HT1080 (cell line): Measurements from ENCODE around the gene GUCY1A1. TPM values are rescaled to one million over a fixed set of nuclear protein-coding genes. Genes with fewer than 3 reads are reported as not detected.

ENCODE experiments used
- DNase-seq: peaks from one replicate; pipeline ENCODE4 v3.0.0-alpha.2; 2015; ENCODE audit warnings: low read depth
- total RNA-seq: library from RNA; depleted of rRNA; stranded (reverse); fragments of >200 nt; shearing (Covaris generic); gene quantifications from 2 replicates; pipeline ENCODE4 v1.2.3, GENCODE V29; 2014

GUCY1A1 gene
- total RNA-seq, 1 experiment from 2014 or later, result 1.00 TPM

- DNase-seq, result no peak
Measured at GRCh38 chr4:155657985-155658680, 8.5 kb upstream of the GUCY1A1 start.

GRCh38 chr4:155658681-155659064, 8.0 kb upstream of the GUCY1A1 start:
- DNase-seq, result no peak

GRCh38 chr4:155659176-155659575, 7.5 kb upstream of the GUCY1A1 start:
- no peak for DNase-seq

GRCh38 chr4:155660436-155660835, 6.2 kb upstream of the GUCY1A1 start:
- DNase-seq, result no peak

DNA sequence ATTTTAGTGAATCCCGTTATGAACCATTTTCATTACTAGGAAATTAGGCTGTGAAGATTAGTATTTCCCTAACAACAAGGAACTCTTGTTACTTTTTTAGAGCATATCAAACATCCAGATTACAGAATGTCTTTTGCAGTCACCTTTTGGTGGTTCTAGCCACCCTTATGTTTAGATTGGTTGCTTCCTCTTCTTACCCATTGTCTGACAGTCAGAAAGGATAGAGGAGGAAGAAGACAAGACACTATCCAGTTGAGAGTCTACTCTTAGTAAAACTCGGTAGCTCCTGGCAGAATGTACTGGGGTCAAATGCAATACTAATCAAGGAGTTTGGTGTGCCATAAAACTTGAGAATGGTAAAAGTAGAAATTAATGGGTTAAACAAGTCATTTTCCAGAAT, 1.6 kb upstream of the GUCY1A1 start:
- DNase-seq, result no peak

GRCh38 chr4:155667222-155667567, 547 bp downstream of the GUCY1A1 start:
- peak; percentile 25 for DNase-seq

DNA sequence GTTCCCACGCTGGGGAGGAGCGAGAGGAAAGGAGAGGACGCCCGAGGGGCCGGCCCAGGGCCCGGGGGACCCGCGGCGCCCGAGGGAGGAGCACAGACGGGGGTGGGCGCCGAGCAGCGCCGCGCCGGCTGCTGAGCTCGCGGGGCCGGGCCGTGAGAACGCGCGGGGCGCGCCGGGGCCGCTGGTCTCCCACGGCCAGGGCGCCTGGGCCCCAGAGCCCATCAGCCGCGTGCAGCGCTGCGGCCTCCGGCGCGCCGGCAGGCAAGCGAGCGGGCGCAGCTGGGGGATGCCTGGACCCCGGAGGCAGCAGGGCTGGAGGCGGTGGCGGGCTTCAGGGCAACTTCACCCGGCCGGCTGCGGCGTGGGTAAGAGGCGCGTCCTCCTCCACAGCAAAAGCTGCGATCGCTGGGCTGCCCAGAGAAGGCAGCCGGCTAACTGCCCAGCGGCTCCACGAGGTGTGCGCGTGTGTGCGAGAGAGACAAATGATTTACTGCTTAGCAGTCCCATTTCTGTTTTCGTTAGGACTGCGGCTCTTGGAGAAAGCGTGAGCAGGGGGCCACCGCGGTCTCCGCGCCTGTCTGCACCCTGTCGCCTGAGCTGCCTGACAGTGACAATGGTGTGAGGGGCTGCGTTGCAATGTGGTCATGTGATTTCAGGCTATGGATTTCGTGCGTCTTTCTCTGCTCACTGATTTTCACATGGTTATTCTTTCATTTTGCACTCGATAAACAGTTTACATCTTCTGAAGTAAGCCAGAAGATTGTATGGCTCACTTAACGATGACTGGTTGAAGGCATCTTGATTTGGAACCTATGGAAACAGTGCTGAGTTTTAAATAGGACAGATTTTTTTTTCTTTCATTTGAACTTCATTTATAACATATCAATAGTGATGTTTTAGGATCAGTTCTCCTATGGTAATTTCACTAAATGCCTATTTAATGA, 1.2 kb downstream of the GUCY1A1 start:
- peak; percentile 40 for DNase-seq

DNA sequence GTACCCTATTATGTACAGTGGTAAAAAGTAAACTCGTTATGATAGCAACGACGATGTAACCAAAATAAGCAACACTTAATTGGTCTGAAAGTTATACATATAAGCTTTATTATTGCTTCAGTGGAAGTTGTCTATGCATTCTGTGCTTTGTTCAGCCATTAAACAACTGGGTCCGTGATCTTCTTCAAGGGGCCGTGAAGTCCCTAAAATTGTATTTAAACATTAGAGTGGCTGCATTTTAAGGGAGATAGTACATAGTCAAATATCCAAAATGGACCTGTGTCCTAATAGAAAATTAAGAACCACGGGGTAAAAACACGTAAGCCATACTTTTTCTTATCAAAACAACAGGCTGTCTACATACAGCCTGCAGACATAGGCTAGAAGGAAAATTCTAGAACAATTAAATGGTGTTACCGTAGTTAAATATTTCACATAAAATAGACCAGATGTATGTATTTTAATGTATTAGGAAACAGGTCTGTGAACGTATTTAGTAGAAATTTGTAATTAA, 2.1 kb downstream of the GUCY1A1 start:
- DNase-seq, result no peak

GRCh38 chr4:155672342-155672741, 5.7 kb downstream of the GUCY1A1 start:
- no peak for DNase-seq

DNA sequence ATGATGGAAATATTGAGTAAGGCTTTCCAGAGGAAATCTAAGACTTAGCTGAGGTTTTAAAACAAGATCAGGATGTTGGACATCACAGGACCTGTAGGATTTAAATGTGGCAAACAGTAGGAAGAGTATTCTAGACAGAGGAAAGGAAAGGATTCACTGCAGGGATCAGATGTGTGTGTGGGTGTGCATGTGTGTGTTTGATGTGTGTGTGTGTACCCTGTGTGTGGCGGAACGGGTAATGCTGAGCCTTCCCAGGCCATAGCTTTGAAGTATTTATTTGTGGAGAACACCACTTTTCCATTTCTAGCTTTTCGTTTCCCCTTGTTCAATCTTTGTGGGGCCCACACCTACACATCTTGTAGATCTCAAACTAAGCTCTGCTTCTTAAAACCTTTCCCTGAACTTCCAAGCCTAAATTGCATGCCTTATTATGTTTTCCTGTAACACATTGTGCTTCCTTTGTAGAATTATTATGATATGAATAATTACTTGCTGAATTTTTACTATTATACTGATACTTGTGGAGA, 6.9 kb downstream of the GUCY1A1 start:
- DNase-seq, result no peak

DNA sequence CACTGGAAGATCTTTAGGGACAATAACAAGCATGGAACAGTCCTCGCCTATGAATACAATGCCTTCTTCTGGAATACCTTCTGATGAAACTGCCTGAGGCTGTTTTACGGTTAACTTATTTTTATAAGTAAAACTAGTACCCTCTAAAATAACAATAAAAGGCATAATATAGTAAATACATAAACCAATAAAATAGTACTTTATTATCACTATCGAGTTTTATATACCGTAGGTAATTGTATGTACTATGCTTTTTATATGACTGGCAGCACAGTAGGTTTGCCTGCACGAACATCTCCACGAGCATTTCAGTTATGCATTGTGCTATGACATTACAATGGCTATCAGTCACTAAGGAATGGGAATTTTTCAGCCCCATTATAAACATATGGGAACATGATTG, 8.0 kb downstream of the GUCY1A1 start:
- DNase-seq, result no peak

- DNase-seq, result no peak
Measured at GRCh38 chr4:155675709-155676429, 9.2 kb downstream of the GUCY1A1 start.

- DNase-seq, result no peak
Measured at GRCh38 chr4:155676430-155676825, 9.8 kb downstream of the GUCY1A1 start.

GRCh38 chr4:155678011-155678410, 11.4 kb downstream of the GUCY1A1 start:
- DNase-seq, result no peak

- DNase-seq, result peak; percentile 25
Measured at GRCh38 chr4:155679343-155679742, 12.7 kb downstream of the GUCY1A1 start.

- DNase-seq, result no peak
Measured at GRCh38 chr4:155681886-155682285, 15.2 kb downstream of the GUCY1A1 start.

- DNase-seq, result no peak
Measured at GRCh38 chr4:155684423-155684822, 17.8 kb downstream of the GUCY1A1 start.

GRCh38 chr4:155684892-155685541, 18.4 kb downstream of the GUCY1A1 start:
- DNase-seq, result no peak

DNA sequence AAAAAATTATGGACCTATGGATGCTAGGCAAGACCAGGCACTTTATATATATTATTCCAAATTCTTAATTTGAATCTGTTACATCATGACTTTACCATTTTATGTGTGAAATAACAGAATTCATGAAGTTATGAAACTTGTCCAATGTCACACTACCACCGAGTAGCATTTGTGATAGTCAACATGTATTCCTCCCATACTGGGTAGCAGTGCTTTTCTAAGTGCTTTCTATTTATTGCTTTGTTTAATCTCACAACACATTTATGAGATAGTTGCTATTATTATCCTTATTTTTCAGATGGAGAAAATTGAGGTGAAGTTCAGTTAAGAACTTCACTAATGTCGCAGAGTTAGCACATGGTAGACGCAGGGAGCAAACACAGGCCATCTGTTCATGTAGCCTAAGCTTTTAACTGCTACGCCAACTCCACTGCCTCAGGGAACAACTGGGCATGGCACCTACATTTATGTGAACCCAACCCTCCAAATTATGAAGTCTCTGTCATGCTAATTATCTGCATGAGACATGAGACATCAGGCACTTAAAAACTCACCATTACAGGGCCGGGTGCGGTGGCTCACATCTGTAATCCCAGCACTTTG, 20.8 kb downstream of the GUCY1A1 start:
- DNase-seq, result no peak

DNA sequence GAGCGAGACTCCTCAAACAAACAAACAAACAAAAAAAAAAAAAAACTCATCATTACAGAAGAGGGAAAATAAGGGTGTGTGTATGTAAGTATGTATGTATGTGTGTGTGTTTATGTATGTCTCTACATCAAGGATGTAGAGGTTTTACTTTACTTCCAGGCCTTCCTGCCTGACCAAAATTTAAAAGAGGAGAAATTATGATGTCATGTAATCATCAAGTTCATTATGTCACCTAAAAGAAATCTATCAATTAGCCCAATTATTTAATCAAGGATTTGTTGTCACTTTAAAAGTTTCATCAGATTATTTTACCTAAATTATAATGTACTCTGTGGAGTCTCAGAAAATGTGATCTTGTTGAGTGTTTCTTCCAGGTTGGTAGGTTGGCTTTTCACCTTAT, 21.6 kb downstream of the GUCY1A1 start:
- DNase-seq, result no peak

DNA sequence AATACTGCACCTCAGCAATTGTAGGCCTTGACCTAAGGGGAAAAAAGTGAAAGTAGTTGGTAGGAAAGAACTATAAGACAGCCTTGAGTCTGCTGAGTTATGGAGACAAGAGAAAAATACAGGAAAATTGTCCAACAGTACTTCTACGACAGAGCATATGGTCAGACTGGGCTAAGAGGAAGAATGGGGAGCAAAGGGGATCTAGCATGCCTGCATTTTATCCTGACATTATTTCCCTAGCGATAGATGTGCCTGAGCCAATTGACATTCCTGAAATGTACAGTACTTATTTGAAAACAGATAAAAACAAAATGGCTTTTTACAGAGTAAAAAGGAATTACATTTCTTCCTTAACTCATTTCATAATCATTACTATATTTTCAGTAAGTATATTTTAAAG, 22.2 kb downstream of the GUCY1A1 start:
- no peak for DNase-seq
